GM19372 (cell line): ENCODE results near the gene ARHGAP23.
"Not testable (repeated sequence)": the region's sequence is repeated elsewhere in the genome, so short reads cannot be mapped to it uniquely, and the experiment has no call there.

ENCODE experiments used
- ATAC-seq: cut with Tn5 transposase; IDR thresholded peaks from one replicate; pipeline ENCODE4 v1.9.1; 2021; ENCODE audit warnings: mild to moderate bottlenecking, low read depth, moderate library complexity; ENCODE audit not compliant: unreplicated experiment

Gene ARHGAP23

GRCh38 chr17:38460082-38460715 lies 31.9 kb downstream of the ARHGAP23 start:
- ATAC-seq = no peak

- no peak for ATAC-seq
Observed at GRCh38 chr17:38460716-38461630, 32.7 kb downstream of the ARHGAP23 start.

GRCh38 chr17:38461683-38462082 lies 33.4 kb downstream of the ARHGAP23 start:
- no peak for ATAC-seq

GRCh38 chr17:38463451-38463858 lies 35.2 kb downstream of the ARHGAP23 start:
- no peak for ATAC-seq

GRCh38 chr17:38464251-38464722 lies 36.0 kb downstream of the ARHGAP23 start:
- no peak for ATAC-seq

- no peak for ATAC-seq
Observed at GRCh38 chr17:38464723-38465390, 36.6 kb downstream of the ARHGAP23 start.

DNA sequence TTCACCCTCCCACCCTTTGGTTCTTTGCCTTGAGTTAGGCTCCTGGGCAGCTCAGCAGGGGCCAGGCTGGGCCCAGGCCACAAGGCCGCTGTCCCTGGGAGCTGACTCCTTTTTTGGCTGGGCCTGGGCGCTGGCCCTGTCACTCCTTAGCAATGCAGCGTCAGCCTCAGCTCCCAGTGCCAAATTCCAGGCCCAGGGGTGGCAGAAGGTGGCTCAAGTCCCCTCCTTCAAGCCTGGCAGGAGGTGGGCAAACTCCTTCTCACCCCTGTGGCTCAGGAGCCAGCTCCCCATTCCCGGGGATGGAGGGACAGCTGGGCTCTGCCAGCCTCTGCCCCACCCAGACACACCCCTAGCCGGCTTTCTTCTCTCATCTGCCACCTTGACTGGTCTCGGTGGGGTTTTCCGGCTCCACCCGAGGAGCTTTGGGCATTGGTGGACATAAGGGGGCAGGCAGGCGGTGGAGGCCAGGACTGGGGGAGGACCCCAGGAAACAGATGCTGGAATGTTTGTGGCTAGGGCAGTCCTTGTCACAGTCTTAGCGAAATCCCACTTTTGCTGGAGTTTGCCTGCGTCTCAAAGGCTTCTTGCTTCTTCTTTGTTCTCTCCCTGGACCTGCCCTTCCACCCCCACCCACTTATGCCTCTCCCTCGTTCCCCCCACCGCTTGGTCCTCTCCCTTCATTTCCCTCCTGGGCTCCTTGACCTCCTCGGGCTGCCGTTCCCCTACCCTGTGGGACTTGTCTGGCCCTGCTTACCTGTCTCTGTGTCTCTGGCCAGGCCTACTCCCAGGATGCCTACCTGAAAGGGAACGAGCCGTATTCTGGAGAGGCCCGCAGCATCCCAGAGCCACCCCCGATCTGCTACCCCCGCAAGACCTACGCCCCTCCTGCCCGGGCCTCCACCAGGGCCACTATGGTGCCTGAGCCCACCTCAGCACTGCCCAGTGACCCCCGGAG lies 37.4 kb downstream of the ARHGAP23 start:
- no peak for ATAC-seq

DNA sequence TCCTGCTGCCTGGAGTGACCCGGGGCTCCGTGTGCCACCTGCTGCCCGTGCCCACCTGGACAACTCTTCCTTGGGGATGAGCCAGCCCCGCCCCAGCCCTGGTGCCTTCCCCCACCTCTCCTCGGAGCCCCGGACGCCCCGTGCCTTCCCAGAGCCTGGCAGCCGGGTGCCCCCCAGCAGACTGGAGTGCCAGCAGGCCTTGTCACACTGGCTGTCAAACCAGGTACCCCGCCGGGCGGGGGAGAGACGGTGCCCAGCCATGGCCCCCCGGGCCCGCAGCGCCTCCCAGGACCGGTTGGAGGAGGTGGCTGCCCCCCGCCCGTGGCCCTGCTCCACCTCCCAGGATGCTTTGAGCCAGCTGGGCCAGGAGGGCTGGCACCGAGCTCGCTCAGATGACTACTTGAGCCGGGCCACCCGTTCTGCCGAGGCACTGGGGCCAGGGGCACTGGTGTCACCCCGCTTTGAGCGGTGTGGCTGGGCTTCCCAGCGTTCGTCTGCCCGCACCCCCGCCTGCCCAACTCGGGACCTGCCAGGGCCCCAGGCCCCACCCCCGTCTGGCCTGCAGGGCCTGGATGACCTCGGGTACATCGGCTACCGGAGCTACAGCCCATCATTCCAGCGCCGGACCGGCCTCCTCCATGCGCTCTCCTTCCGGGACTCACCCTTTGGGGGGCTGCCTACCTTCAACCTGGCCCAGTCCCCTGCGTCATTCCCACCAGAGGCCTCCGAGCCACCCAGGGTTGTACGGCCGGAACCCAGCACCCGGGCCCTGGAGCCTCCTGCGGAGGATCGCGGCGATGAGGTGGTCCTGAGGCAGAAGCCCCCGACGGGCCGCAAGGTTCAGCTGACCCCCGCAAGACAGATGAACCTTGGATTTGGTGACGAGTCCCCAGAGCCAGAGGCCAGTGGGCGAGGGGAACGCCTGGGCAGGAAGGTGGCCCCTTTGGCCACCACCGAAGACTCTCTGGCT lies 38.4 kb downstream of the ARHGAP23 start:
- no peak for ATAC-seq

DNA sequence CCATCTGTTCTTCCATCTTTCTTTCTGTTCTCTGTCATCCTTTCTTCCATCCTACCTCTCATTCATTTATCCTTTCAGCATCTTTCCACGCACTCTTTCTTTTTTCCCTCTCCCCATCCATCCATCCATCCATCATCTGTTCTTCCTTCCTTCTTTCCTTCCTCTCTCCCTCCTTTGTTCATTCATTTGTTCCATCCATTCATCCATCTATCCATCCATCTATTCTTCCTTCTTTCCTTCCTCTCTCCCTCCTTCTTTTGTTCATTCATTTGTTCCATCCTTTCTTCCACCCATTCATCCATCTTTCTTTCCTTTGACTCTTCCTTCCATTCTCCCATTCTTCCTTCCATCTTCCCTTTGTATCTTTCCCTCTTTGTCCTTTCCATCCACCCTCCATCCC lies 39.2 kb downstream of the ARHGAP23 start:
- no peak for ATAC-seq

DNA sequence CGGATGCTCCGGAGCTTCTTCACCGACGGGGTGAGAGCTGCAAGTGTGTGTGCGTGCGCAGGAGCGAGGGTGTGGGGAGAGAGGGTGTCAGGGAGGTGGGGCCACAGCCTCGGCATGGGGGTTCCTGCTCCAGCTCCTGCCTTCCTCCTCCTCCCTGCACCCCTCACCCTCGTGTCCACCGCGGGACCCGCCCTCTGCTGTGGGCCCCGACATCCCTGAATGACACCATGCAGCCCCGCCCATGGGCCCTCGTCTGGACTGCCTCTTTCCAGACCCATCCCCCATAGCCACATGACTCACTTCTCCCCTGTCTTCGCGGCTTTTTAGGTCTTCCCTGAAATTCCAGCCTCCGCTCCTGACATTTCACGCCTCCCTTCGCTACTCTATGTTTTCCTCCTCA lies 41.6 kb downstream of the ARHGAP23 start:
- ATAC-seq = no peak

DNA sequence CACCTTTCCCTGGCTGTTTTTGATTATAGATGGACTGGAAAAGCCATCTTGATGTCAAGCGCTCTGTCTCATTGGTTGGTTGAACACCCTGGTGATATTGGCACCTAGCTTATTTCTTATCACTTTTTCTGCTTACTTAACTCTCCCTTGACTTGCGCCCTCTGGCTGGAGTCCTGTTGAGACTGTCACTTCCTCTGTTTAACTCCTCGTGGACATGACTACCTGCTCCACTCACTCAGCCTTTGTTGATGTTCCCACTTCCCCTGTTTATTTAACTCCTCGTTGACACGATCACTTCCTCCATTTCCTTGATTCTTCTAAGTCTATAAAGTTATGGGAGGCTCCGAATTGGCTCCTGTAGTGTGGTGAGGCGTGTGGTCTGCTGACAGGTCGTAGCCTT lies 43.0 kb downstream of the ARHGAP23 start:
- not testable (repeated sequence) for ATAC-seq

DNA sequence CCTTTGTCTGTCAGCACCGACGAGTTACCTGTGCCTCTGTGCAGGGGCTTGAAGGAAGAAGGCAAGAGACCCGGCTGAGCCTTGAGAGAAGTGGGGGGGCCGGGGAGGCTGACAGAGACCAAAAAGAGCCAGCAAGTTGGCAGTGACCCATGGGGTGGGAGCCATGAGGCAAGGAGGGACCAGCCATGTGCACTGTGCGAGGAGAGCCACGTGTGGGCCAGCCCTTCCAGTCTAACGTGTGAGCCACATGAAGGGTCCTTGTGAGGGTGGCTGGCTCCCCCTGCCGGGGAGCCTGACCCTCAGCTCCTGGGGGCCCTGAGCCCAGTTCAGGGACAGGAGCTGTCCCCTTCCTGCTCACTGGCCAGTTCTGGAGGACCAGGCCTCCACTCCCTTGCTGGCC lies 46.4 kb downstream of the ARHGAP23 start:
- ATAC-seq = not testable (repeated sequence)

DNA sequence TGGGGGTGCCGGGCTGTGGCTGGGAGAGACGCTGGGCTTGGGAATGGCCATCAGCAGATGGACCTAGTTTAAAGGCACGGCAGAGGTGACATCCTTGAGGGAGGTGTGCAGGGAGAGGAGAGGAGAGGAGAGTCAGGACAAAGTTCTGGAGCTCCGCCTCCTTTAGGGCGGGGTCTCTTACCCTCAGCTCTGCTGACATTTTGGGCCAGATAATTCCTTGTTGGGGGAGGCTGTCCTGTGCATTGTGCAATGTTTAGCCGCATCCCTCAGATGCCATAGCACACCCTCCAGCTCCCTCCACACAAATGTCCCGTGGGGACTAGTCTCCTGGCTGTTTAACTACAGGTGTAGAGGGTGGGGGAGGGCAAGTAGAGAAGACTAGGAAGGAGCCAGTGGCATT lies 48.3 kb downstream of the ARHGAP23 start:
- ATAC-seq = no peak

- not testable (repeated sequence) for ATAC-seq
Observed at GRCh38 chr17:38477417-38477816, 49.2 kb downstream of the ARHGAP23 start.

- not testable (repeated sequence) for ATAC-seq
Observed at GRCh38 chr17:38477951-38478350, 49.7 kb downstream of the ARHGAP23 start.

GRCh38 chr17:38478667-38479066 lies 50.4 kb downstream of the ARHGAP23 start:
- not testable (repeated sequence) for ATAC-seq

DNA sequence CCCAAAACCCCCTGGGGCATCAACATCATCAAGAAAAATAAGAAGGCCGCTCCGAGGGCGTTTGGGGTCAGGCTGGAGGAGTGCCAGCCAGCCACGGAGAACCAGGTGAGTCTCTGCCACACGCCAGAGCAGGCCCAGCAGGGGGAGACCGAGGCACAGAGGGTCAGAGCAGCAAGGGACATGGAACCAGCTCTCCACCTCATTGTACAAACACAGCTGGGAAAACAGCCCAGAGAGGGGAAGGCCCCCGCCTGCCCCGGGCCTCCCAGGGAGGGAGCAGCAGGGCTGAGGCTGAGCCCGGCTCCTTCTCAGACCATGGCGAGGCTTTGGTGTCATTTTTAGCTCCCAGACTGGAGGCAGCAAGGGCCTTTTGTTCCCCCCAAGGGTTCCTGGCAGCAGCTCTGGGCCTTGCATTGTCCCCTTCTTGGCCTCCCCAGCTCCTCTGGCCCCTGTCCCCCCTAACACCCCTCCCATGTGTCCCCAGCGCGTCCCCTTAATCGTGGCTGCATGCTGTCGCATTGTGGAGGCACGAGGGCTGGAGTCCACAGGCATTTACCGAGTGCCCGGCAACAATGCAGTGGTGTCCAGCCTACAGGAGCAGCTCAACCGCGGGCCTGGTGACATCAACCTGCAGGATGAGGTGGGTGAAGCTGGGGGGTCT lies 53.9 kb downstream of the ARHGAP23 start:
- ATAC-seq = not testable (repeated sequence)

- ATAC-seq = not testable (repeated sequence)
Observed at GRCh38 chr17:38482700-38483043, 54.4 kb downstream of the ARHGAP23 start.
